ENCODE data around the gene MYO9A.

The MYO9A gene

DNA sequence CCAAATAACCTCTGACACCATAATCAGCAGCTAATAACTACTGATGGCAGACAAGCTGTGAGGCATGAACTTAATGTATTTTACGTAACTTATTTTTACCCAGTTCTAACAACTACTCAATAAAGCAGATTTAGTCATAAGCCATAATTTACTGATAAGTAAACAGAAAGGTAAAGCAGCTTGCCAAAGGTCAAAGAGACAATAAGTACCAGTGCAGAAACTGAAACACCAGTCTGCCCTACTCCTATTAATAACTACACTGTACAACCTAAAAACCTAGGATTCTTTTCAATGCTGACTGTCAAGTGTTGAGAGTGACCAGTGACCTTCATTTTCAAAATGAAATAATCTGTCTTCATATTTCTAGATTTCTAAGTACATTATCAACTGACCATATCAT, 155.4 kb downstream of the MYO9A start:
- DNase-seq = no peak
- TF ChIP-seq POLR2A (IDR thresholded peaks at IDR 0.05; ENCODE audit: low read length) = no peak

DNA sequence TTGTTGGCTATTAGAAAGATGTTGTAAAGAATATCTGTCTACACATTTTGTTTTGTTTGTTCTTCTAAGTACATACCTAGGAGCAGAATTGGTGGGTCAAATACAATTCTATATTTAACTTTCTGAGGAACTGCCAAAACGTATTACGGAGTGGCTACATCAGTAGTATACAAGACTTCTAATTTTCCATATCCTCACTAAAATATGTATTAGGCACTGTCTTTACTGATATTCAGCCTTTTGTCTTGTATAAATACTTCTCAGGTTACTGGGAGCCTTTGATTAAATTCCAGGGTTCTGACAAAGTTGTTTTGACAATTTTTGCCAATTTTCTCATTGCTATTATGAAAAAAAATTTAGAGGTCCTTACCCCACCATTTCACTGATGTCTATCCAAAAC, 160.9 kb downstream of the MYO9A start:
- TF ChIP-seq GATA1 (IDR thresholded peaks at IDR 0.05; ENCODE audit: low read depth, low read length) (no peak), POLR2A (IDR thresholded peaks at IDR 0.05; ENCODE audit: low read length) (no peak)
- no peak for DNase-seq

- TF ChIP-seq GATA1 (IDR thresholded peaks at IDR 0.05; ENCODE audit: low read depth, low read length) = no peak
- TF ChIP-seq POLR2A (IDR thresholded peaks at IDR 0.05; ENCODE audit: low read length) = no peak
These were observed 166.8 kb downstream of the MYO9A start for GRCh38 chr15:71951134-71951533.

GRCh38 chr15:71945012-71945411, 172.9 kb downstream of the MYO9A start:
- TF ChIP-seq GATA1 (IDR thresholded peaks at IDR 0.05; ENCODE audit: low read depth, low read length) = no peak
- TF ChIP-seq POLR2A (IDR thresholded peaks at IDR 0.05; ENCODE audit: low read length) = no peak
- no peak for DNase-seq

More at GRCh38 chr15:71951134-71951533, 166.8 kb downstream of the MYO9A start:
- DNase-seq = no peak

DNA sequence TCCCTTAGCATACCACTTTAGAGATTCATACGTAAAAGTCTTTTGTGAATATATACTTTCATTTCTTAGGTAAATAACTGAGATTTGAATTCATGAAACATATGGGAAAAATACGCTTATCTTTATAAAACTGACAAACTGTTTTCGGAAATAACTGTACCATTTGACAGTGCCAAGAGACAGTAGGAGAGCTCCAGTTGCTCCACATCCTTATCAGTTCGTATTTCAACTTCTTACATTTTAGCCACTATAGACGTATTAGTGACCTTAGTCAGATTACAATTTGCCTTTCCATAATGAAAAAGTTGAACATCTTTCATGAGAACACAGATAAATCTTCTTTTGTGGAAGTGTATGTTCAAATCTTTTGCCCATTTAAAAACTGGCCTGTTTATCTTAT, 174.1 kb downstream of the MYO9A start:
- TF ChIP-seq POLR2A (IDR thresholded peaks at IDR 0.05; ENCODE audit: low read length) (no peak), GATA1 (IDR thresholded peaks at IDR 0.05; ENCODE audit: low read depth, low read length) (no peak)
- no peak for DNase-seq

DNA sequence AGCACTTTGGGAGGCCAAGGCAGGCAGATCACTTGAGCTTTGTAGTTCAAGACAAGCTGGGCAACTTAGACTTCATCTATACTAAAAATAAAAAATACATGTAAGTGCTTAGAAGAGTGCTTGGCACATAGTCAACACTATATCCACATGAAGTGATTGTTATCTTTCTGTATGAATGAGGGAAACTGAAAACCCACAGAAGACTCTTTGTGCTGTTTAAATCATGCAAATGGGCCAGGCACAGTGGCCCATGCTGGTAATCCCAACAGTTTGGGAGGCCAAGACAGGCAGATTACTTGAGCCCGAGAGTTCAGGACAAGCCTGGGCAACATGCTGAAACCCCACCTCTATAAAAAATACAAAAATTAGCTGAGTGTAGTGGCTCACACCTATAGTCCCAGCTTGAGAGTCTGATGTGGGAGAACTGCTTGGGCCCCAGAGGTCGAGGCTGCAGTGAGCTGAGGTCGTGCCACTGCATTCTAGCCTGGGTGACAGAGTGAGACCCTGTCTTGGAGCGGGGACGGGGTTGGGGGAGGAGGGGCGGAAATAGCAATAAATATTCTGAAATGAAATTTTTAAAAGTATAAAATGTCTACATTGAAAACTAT, 177.9 kb downstream of the MYO9A start:
- TF ChIP-seq GATA1 (IDR thresholded peaks at IDR 0.05; ENCODE audit: low read depth, low read length) = no peak
- no peak for TF ChIP-seq POLR2A (IDR thresholded peaks at IDR 0.05; ENCODE audit: low read length)

DNA sequence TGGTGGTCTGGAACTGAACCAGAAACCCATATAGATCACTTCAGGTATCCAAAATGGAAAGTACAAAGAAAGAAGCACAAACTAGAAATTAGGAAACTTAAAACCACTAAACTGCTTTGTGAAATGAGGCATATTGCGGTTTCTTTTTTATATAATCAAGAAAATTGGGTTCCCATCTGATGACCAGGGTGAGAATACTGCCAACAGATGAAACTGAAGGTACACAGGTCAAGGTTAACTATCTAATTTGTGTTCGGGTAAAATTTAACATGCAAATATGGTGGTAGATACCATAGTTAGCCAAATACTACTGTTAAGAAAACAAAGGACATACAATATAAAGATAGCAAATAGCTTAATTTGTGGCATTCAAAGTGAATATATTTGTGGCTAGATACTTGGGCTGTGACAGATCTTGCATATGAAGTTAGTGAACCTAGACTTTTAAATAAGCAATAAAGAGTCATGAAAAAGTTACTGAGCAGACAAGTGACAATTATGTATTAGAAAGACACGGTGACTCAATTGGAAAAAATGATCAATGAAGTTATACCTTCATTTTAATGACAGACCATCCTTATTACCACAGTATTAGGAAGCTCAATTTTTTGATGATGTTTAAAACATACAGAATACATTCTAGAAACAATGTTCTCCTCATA, 180.2 kb downstream of the MYO9A start:
- DNase-seq = no peak
- TF ChIP-seq GATA1 (IDR thresholded peaks at IDR 0.05; ENCODE audit: low read depth, low read length) (no peak), POLR2A (IDR thresholded peaks at IDR 0.05; ENCODE audit: low read length) (no peak)

More for the DNA sequence above, 177.9 kb downstream of the MYO9A start:
- no peak for DNase-seq

- no peak for DNase-seq
- no peak for TF ChIP-seq GATA1 (IDR thresholded peaks at IDR 0.05; ENCODE audit: low read depth, low read length)
These were observed 183.5 kb downstream of the MYO9A start for GRCh38 chr15:71934446-71934845.

GRCh38 chr15:71932689-71933088, 185.3 kb downstream of the MYO9A start:
- TF ChIP-seq GATA1 (IDR thresholded peaks at IDR 0.05; ENCODE audit: low read depth, low read length) = no peak
- TF ChIP-seq POLR2A (IDR thresholded peaks at IDR 0.05; ENCODE audit: low read length) = no peak
- no peak for DNase-seq

DNA sequence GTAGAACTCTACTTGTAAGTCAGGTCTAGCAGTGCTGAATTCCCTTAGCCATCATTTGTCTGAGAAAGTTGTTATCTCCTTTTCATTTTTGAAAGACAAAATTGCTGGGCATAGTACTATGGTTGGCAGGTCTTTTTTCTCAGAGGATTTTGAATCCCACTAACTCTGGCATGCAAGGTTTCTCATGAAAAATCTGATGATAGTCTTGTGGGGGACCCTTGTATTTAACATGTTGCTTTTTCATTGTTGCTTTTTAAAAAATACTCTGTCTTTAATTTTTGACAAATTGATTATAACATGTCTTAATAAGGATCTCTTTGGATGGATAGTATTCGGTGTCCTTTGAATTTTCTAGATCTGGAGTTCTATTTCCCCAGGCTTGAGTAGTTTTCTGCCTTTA, 186.7 kb downstream of the MYO9A start:
- DNase-seq = no peak
- TF ChIP-seq GATA1 (IDR thresholded peaks at IDR 0.05; ENCODE audit: low read depth, low read length) (no peak), POLR2A (IDR thresholded peaks at IDR 0.05; ENCODE audit: low read length) (no peak)

DNA sequence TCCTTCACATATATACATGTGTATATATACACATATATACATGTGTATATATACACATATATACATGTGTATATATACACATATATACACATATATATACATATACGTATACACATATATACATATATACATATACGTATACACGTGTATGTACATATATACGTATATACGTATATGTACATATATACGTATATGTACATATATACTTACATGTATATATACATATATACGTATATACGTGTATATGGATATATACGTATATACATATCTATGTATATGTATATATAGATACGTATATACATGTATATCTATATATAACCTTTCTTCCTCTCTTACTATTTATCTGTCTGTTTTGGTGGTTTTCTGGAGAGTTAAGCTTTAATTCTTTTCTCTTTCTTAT, 192.8 kb downstream of the MYO9A start:
- no peak for TF ChIP-seq POLR2A (IDR thresholded peaks at IDR 0.05; ENCODE audit: low read length)
- TF ChIP-seq GATA1 (IDR thresholded peaks at IDR 0.05; ENCODE audit: low read depth, low read length) = no peak

DNA sequence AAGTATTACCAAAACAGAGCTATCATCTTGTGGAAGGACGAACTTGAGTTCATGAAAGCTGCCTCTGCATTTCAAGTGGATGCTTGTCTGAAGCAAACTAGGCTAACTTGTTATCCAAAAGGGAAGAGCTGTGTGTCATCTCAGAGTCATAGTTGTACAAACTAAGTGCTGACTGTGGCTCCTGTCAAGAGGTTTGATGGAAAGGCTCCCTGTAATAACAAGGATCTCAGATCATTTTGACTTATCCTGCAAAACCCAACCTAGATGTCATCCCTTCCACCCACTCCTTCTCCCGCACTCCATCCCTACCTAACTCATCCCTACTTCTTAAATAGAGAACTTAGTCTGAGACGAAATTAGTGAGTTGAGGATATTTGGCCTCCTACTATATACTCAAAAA, 196.8 kb downstream of the MYO9A start:
- no peak for TF ChIP-seq GATA1 (IDR thresholded peaks at IDR 0.05; ENCODE audit: low read depth, low read length)
- no peak for TF ChIP-seq POLR2A (IDR thresholded peaks at IDR 0.05; ENCODE audit: low read length)
- no peak for DNase-seq

More for the DNA sequence above, 192.8 kb downstream of the MYO9A start:
- no peak for DNase-seq

GRCh38 chr15:71920573-71920972, 197.4 kb downstream of the MYO9A start:
- TF ChIP-seq GATA1 (IDR thresholded peaks at IDR 0.05; ENCODE audit: low read depth, low read length) (no peak), POLR2A (IDR thresholded peaks at IDR 0.05; ENCODE audit: low read length) (no peak)
- DNase-seq = no peak

DNA sequence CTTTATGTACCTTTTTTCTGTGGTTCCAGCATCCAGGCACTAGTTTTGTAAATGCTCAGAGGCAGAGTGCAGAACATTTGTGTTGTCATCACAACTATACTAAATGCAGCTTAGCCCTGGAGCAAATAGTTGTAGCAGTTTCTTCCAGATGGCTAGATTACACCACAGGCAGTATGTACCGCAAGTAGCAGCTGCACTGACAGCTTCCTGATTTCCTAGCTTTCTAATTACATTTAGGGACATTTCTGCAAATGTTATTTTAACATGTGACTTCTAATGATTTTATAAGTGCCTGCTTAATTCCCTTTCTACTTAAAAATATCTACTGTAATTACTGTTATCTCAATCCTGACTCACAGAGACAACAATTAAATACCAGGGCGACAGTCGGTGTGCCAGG, 201.1 kb downstream of the MYO9A start:
- no peak for DNase-seq
- TF ChIP-seq GATA1 (IDR thresholded peaks at IDR 0.05; ENCODE audit: low read depth, low read length) (no peak), POLR2A (IDR thresholded peaks at IDR 0.05; ENCODE audit: low read length) (no peak)

DNA sequence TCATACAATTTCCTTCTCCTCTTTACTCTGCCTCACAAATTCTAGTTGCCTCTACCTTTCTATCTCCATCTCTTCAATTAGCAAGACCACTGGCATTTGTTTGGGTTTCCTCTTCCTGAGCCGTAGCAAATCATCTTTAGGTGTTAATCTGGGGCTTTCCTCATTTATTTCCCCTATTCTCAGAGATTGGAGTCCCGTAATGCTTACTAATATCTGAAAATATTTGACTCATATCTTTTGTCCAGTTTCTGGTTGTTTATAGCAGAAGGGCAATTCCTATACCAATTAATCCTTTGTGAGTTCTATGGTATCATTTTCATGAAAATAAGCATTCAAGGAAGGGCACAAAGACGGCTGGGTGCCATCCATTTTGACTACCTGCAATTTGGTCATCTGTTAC, 203.9 kb downstream of the MYO9A start:
- TF ChIP-seq POLR2A (IDR thresholded peaks at IDR 0.05; ENCODE audit: low read length) = no peak
- no peak for DNase-seq
